Liver (tissue), 9 donors: ENCODE data around the gene C6orf89. TPM values are rescaled to one million over a fixed set of nuclear protein-coding genes. Genes with fewer than 3 reads are reported as not detected.

Source experiments
- DNase-seq: peaks from one replicate; pipeline ENCODE4 v3.0.0-alpha.2; 2017; ENCODE audit warnings: low spot score
- H3K27ac ChIP-seq, 2 donors: one replicate each; pipeline ENCODE4 v1.7.0; 2013; ENCODE audit warnings: inconsistent platforms in 2 of 2, low read length in 2 of 2, control low read depth in 1 of 2, low read depth in 1 of 2, mild to moderate bottlenecking in 1 of 2
- H3K27me3 ChIP-seq, 4 donors: one replicate each; pipeline versions ENCODE4 v1.6.1 to v1.7.0; 2013; ENCODE audit warnings: low read length in 3 of 4, inconsistent platforms in 1 of 4, mild to moderate bottlenecking in 1 of 4, moderate library complexity in 1 of 4; ENCODE audit not compliant: control insufficient read depth in 4 of 4, insufficient read depth in 4 of 4
- H3K36me3 ChIP-seq, 4 donors: one replicate each; pipeline versions ENCODE4 v1.6.1 to v1.7.0; 2013; ENCODE audit warnings: low read length in 3 of 4, mild to moderate bottlenecking in 3 of 4, low read depth in 1 of 4, moderate library complexity in 1 of 4; ENCODE audit not compliant: control insufficient read depth in 4 of 4, insufficient read depth in 3 of 4
- H3K4me1 ChIP-seq, 4 donors: one replicate each; pipeline versions ENCODE4 v1.6.1 to v1.7.0; 2013; ENCODE audit warnings: low read length in 3 of 4, mild to moderate bottlenecking in 3 of 4, moderate library complexity in 1 of 4; ENCODE audit not compliant: control insufficient read depth in 4 of 4, insufficient read depth in 4 of 4
- H3K4me3 ChIP-seq, 3 donors: one replicate each; pipeline versions ENCODE4 v1.6.1 to v1.7.0; 2013; ENCODE audit warnings: low read length in 3 of 3, control low read depth in 1 of 3, low read depth in 1 of 3, mild to moderate bottlenecking in 1 of 3
- H3K9ac ChIP-seq, 2 donors: one replicate each; pipeline ENCODE4 v1.7.0; 2013; ENCODE audit warnings: low read length in 2 of 2, mild to moderate bottlenecking in 2 of 2, moderate library complexity in 2 of 2, control low read depth in 1 of 2, low read depth in 1 of 2
- H3K9me3 ChIP-seq, 4 donors: one replicate each; pipeline versions ENCODE4 v1.6.1 to v1.7.0; 2013; ENCODE audit warnings: low read length in 3 of 4; ENCODE audit not compliant: control insufficient read depth in 4 of 4
- EGR1 ChIP-seq, 2 donors: IDR thresholded peaks; 2 replicates each; pipeline ENCODE4 v1.6.1; 2016 to 2018; ENCODE audit warnings: antibody characterized with exemption in 2 of 2, low read depth in 2 of 2
- FOXA1 ChIP-seq: IDR thresholded peaks from 2 replicates; pipeline ENCODE4 v1.6.1; 2016; ENCODE audit warnings: antibody characterized with exemption
- FOXA2 ChIP-seq: IDR thresholded peaks from 2 replicates; pipeline ENCODE4 v1.6.1; 2016; ENCODE audit warnings: antibody characterized with exemption
- GABPA ChIP-seq, 2 donors: IDR thresholded peaks in 1 of 2; conservative IDR thresholded peaks in 1 of 2; 2 replicates each; pipeline ENCODE4 v1.6.1; 2016; ENCODE audit warnings: antibody characterized with exemption in 2 of 2, mild to moderate bottlenecking in 1 of 2, moderate library complexity in 1 of 2
- HNF4A ChIP-seq, 2 donors: conservative IDR thresholded peaks; 2 replicates each; pipeline ENCODE4 v1.6.1; 2016; ENCODE audit warnings: antibody characterized with exemption in 2 of 2, mild to moderate bottlenecking in 2 of 2
- HNF4G ChIP-seq: IDR thresholded peaks from 2 replicates; pipeline ENCODE4 v1.6.1; 2016; ENCODE audit warnings: antibody characterized with exemption
- JUND ChIP-seq, 2 donors: IDR thresholded peaks; 2 replicates each; pipeline ENCODE4 v1.6.1; 2016; ENCODE audit warnings: antibody characterized with exemption in 2 of 2
- MAX ChIP-seq: IDR thresholded peaks from 2 replicates; pipeline ENCODE4 v1.6.1; 2016; ENCODE audit warnings: antibody characterized with exemption
- NR2F2 ChIP-seq: IDR thresholded peaks from 2 replicates; pipeline ENCODE4 v1.6.1; 2016; ENCODE audit warnings: antibody characterized with exemption
- RAD21 ChIP-seq, 2 donors: IDR thresholded peaks; 2 replicates each; pipeline ENCODE4 v1.6.1; 2016; ENCODE audit warnings: antibody characterized with exemption in 2 of 2, mild to moderate bottlenecking in 2 of 2
- RXRA ChIP-seq, 2 donors: IDR thresholded peaks; 2 replicates each; pipeline ENCODE4 v1.6.1; 2017 to 2018; ENCODE audit warnings: antibody characterized with exemption in 2 of 2, mild to moderate bottlenecking in 1 of 2
- SP1 ChIP-seq: IDR thresholded peaks from 2 replicates; pipeline ENCODE4 v1.6.1; 2018; ENCODE audit warnings: antibody characterized with exemption, mild to moderate bottlenecking
- TAF1 ChIP-seq: conservative IDR thresholded peaks from 2 replicates; pipeline ENCODE4 v1.6.1; 2016; ENCODE audit warnings: antibody characterized with exemption, mild to moderate bottlenecking
- YY1 ChIP-seq: IDR thresholded peaks from 2 replicates; pipeline ENCODE4 v1.6.1; 2016; ENCODE audit warnings: antibody characterized with exemption, mild to moderate bottlenecking
- WGBS: extraction: QIAGEN DNeasy Blood & Tissue Kit; methylation state at CpG from one replicate; pipeline ENCODE4 v1.1.7; 2013; 5-methylcytosine and 5-hydroxymethylcytosine counted together
- polyA plus RNA-seq, 2 donors: library from polyadenylated mRNA; stranded (reverse) in 1 of 2; unstranded in 1 of 2; fragments of 200-250 nt in 1 of 2; fragments of >200 nt in 1 of 2; fragmentation: Nextera tagmentation in 1 of 2; extraction: Ambion mirVana in 1 of 2; gene quantifications; one replicate each; pipeline versions ENCODE4 v1.2.1 to v1.2.3, GENCODE V29; 2013 to 2015
- total RNA-seq, 2 donors: library from RNA; depleted of rRNA; stranded (reverse); fragments of >200 nt; gene quantifications; one replicate each; pipeline ENCODE4 v1.2.3, GENCODE V29; 2014
- TF ChIP-seq, protein P1 (sequence below): IDR thresholded peaks from 2 replicates; pipeline ENCODE4 v1.6.1; 2016; ENCODE audit warnings: antibody characterized with exemption, mild to moderate bottlenecking
- TF ChIP-seq, protein P2 (sequence below): IDR thresholded peaks from 2 replicates; pipeline ENCODE4 v1.6.1; 2016; ENCODE audit warnings: antibody characterized with exemption
- TF ChIP-seq, protein P3 (sequence below): IDR thresholded peaks from 2 replicates; pipeline ENCODE4 v1.6.1; 2016; ENCODE audit warnings: antibody characterized with exemption
- TF ChIP-seq, protein P4 (sequence below): fragments of 150-350 bp; IDR thresholded peaks from 2 replicates; pipeline ENCODE4 v1.5.1; 2017; ENCODE audit warnings: improper control_type of control experiment, low read depth, low read length; ENCODE audit not compliant: missing input control
- donor health status: healthy.
- donor health status: healthy.
- donor health status: healthy.
- donor health status: healthy.
- donor health status: healthy.

C6orf89 gene
- total and polyA plus RNA-seq, 4 donors, result 14.0 to 27.2 (median 21.0) TPM

DNA sequence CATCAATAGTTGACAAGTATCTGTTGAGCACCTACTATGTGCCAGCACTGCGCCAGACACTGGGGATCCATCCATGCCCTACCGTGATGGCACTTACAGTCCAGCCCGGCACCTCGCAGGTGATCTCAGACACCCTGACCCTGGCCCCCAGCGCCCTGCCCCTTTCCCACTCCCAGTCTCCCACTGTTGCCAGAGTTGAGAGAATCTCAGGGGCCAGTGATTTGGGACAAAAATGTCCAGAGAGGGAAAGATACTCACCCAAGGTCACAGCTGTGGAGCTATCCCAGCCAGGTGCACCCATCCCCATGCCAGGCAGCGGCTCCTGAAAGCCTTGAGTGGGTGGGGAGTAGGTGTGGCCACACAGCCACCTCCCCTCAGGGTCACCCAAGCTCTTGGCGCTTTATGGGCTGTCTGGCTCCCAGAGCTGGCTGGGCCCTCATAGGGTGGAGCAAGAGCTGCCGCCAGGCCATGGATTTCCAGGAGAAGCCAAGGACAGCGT, 72.1 kb downstream of the C6orf89 start:
- H3K9me3 ChIP-seq, result no peaks in the 10 kb centered on the region
- TF ChIP-seq TAF1 (no peak), HNF4G (no peak), MAX (no peak), RAD21 (IDR thresholded peaks at IDR 0.05) (no peak), SP1 (no peak), RXRA (IDR thresholded peaks at IDR 0.05) (no peak), HNF4A (conservative IDR thresholded peaks at IDR 0.05) (no peak), NR2F2 (no peak), FOXA2 (no peak), FOXA1 (no peak), EGR1 (IDR thresholded peaks at IDR 0.05; ENCODE audit: low read depth in 2 of 2) (no peak), YY1 (no peak), JUND (IDR thresholded peaks at IDR 0.05) (no peak), GABPA (IDR thresholded peaks at IDR 0.05 in 1 of 2, conservative IDR thresholded peaks at IDR 0.05 in 1 of 2) (no peak)
- TF ChIP-seq, protein P1, sequence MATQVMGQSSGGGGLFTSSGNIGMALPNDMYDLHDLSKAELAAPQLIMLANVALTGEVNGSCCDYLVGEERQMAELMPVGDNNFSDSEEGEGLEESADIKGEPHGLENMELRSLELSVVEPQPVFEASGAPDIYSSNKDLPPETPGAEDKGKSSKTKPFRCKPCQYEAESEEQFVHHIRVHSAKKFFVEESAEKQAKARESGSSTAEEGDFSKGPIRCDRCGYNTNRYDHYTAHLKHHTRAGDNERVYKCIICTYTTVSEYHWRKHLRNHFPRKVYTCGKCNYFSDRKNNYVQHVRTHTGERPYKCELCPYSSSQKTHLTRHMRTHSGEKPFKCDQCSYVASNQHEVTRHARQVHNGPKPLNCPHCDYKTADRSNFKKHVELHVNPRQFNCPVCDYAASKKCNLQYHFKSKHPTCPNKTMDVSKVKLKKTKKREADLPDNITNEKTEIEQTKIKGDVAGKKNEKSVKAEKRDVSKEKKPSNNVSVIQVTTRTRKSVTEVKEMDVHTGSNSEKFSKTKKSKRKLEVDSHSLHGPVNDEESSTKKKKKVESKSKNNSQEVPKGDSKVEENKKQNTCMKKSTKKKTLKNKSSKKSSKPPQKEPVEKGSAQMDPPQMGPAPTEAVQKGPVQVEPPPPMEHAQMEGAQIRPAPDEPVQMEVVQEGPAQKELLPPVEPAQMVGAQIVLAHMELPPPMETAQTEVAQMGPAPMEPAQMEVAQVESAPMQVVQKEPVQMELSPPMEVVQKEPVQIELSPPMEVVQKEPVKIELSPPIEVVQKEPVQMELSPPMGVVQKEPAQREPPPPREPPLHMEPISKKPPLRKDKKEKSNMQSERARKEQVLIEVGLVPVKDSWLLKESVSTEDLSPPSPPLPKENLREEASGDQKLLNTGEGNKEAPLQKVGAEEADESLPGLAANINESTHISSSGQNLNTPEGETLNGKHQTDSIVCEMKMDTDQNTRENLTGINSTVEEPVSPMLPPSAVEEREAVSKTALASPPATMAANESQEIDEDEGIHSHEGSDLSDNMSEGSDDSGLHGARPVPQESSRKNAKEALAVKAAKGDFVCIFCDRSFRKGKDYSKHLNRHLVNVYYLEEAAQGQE, result no peak
- TF ChIP-seq, protein P2, sequence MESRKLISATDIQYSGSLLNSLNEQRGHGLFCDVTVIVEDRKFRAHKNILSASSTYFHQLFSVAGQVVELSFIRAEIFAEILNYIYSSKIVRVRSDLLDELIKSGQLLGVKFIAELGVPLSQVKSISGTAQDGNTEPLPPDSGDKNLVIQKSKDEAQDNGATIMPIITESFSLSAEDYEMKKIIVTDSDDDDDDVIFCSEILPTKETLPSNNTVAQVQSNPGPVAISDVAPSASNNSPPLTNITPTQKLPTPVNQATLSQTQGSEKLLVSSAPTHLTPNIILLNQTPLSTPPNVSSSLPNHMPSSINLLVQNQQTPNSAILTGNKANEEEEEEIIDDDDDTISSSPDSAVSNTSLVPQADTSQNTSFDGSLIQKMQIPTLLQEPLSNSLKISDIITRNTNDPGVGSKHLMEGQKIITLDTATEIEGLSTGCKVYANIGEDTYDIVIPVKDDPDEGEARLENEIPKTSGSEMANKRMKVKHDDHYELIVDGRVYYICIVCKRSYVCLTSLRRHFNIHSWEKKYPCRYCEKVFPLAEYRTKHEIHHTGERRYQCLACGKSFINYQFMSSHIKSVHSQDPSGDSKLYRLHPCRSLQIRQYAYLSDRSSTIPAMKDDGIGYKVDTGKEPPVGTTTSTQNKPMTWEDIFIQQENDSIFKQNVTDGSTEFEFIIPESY, result no peak
- TF ChIP-seq, protein P3, sequence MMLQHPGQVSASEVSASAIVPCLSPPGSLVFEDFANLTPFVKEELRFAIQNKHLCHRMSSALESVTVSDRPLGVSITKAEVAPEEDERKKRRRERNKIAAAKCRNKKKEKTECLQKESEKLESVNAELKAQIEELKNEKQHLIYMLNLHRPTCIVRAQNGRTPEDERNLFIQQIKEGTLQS, result no peak
- TF ChIP-seq, protein P4, sequence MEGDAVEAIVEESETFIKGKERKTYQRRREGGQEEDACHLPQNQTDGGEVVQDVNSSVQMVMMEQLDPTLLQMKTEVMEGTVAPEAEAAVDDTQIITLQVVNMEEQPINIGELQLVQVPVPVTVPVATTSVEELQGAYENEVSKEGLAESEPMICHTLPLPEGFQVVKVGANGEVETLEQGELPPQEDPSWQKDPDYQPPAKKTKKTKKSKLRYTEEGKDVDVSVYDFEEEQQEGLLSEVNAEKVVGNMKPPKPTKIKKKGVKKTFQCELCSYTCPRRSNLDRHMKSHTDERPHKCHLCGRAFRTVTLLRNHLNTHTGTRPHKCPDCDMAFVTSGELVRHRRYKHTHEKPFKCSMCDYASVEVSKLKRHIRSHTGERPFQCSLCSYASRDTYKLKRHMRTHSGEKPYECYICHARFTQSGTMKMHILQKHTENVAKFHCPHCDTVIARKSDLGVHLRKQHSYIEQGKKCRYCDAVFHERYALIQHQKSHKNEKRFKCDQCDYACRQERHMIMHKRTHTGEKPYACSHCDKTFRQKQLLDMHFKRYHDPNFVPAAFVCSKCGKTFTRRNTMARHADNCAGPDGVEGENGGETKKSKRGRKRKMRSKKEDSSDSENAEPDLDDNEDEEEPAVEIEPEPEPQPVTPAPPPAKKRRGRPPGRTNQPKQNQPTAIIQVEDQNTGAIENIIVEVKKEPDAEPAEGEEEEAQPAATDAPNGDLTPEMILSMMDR, result no peak
- H3K27me3 ChIP-seq, result no peaks in the 10 kb centered on the region
- no peaks in the 10 kb centered on the region for H3K36me3 ChIP-seq
- 88% methylated on average over 9 of the region's 9 CpGs for WGBS
- no peaks in the 10 kb centered on the region for H3K4me1 ChIP-seq
- H3K9ac ChIP-seq, result no peak overlapping the region
- DNase-seq, result no peak
- H3K27ac ChIP-seq, result no peak overlapping the region
- H3K4me3 ChIP-seq, result no peak overlapping the region
